Measurements from ENCODE around the gene POU2F2. TPM values are rescaled to one million over a fixed set of nuclear protein-coding genes. Genes with fewer than 3 reads are reported as not detected.

The POU2F2 gene
- total RNA-seq, 2 experiments from 2014 or later = 33.5 to 59.5 TPM

DNA sequence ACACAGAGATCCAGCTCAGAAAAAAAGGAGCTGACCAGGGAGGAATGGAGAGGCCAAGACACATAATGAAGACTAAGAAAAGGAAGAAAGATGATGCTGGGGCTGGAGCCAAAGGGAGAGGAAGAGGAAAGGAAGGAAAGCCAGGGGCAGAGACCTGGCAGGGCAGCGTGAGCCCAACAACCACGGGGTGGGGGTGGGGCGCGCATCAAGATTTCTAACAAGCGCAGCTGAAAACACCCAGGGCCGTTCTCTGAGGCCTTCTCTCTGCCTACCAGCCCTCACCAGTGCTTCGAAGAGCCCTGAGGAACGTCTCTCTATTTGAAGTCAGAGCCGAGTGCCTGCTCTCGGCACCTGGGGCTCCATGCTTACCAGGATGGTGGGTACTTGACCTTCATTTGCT lies 23.6 kb upstream of the POU2F2 start:
- no TSS peak for BruUV-seq (replicated peaks)
- intact Hi-C loops (cut with micrococcal nuclease; ENCODE audit: unreplicated experiment) = loop anchor here (2.0 kb wide), 1 partner anchor 23 kb away; the partner anchor contains the start of gene POU2F2
- no peaks in the 10 kb centered on the region for H3K36me3 ChIP-seq (ENCODE audit: insufficient read depth, low read length)
- no peaks in the 10 kb centered on the region for H3K9me3 ChIP-seq (ENCODE audit: low read length)
- ChIA-PET CTCF (ENCODE audit: unreplicated experiment) (interaction anchor here (0.7 kb wide), 1 partner anchor 16 kb away, joined by 3 read pairs; no protein-coding TSS in a partner anchor), POLR2A (no interaction called here)
- H3K27ac ChIP-seq (ENCODE audit: low read depth, low read length, poor library complexity, severe bottlenecking) = no peak overlapping the region
- no peak overlapping the region for H3K4me2 ChIP-seq (ENCODE audit: low read length)
- no peaks in the 10 kb centered on the region for H3K79me2 ChIP-seq (ENCODE audit: insufficient read depth, low read depth, low read length)
- H2AFZ ChIP-seq (ENCODE audit: low read length) = no peak overlapping the region
- TF ChIP-seq, protein P1, sequence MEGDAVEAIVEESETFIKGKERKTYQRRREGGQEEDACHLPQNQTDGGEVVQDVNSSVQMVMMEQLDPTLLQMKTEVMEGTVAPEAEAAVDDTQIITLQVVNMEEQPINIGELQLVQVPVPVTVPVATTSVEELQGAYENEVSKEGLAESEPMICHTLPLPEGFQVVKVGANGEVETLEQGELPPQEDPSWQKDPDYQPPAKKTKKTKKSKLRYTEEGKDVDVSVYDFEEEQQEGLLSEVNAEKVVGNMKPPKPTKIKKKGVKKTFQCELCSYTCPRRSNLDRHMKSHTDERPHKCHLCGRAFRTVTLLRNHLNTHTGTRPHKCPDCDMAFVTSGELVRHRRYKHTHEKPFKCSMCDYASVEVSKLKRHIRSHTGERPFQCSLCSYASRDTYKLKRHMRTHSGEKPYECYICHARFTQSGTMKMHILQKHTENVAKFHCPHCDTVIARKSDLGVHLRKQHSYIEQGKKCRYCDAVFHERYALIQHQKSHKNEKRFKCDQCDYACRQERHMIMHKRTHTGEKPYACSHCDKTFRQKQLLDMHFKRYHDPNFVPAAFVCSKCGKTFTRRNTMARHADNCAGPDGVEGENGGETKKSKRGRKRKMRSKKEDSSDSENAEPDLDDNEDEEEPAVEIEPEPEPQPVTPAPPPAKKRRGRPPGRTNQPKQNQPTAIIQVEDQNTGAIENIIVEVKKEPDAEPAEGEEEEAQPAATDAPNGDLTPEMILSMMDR (conservative IDR thresholded peaks at IDR 0.05; ENCODE audit: low read length) = no peak
- no peak for TF ChIP-seq EZH2phosphoT487 (IDR thresholded peaks at IDR 0.05; ENCODE audit: borderline replicate concordance, low read depth, low read length)
- no peaks in the 10 kb centered on the region for H3K9me2 ChIP-seq (ENCODE audit: insufficient read depth, low read length)
- H4K20me1 ChIP-seq (ENCODE audit: insufficient read depth, low read length) = no peaks in the 10 kb centered on the region
- H3K4me3 ChIP-seq (ENCODE audit: low read depth, low read length, poor library complexity, severe bottlenecking) = no peak overlapping the region
- peaks cover 16% of the 10 kb centered on the region for H3K4me1 ChIP-seq (ENCODE audit: insufficient read depth, low read length, poor library complexity, severe bottlenecking)
- no peak for DNase-seq (ENCODE audit: low spot score)

GRCh38 chr19:42154471-42155323 lies 22.5 kb upstream of the POU2F2 start:
- no peaks in the 10 kb centered on the region for H3K36me3 ChIP-seq (ENCODE audit: insufficient read depth, low read length)
- peak; percentile 62 for DNase-seq (ENCODE audit: low spot score)
- H2AFZ ChIP-seq (ENCODE audit: low read length) = 0 out of 2 replicates have a peak overlapping the region, but pooled peaks have one; percentile 33
- no peaks in the 10 kb centered on the region for H3K9me3 ChIP-seq (ENCODE audit: low read length)
- TF ChIP-seq, protein P1 (conservative IDR thresholded peaks at IDR 0.05; ENCODE audit: low read length) = no peak
- TF ChIP-seq EZH2phosphoT487 (IDR thresholded peaks at IDR 0.05; ENCODE audit: borderline replicate concordance, low read depth, low read length) = no peak
- H3K4me2 ChIP-seq (ENCODE audit: low read length) = peak overlapping the region; percentile 51
- H3K4me3 ChIP-seq (ENCODE audit: low read depth, low read length, poor library complexity, severe bottlenecking) = no peak overlapping the region
- intact Hi-C loops (cut with micrococcal nuclease; ENCODE audit: unreplicated experiment) = loop anchor here (2.0 kb wide), 1 partner anchor 22 kb away; the partner anchor contains the start of gene POU2F2
- H3K4me1 ChIP-seq (ENCODE audit: insufficient read depth, low read length, poor library complexity, severe bottlenecking) = peaks cover 16% of the 10 kb centered on the region
- no peaks in the 10 kb centered on the region for H3K79me2 ChIP-seq (ENCODE audit: insufficient read depth, low read depth, low read length)
- H3K27ac ChIP-seq (ENCODE audit: low read depth, low read length, poor library complexity, severe bottlenecking) = peak overlapping the region; percentile 21
- no TSS peak for BruUV-seq (replicated peaks)
- CTCF ChIA-PET (ENCODE audit: unreplicated experiment) = no interaction called here
- no peaks in the 10 kb centered on the region for H4K20me1 ChIP-seq (ENCODE audit: insufficient read depth, low read length)
- H3K9me2 ChIP-seq (ENCODE audit: insufficient read depth, low read length) = no peaks in the 10 kb centered on the region
- POLR2A ChIA-PET = interaction anchor here (0.6 kb wide), 1 partner anchor 9 kb away, joined by 4 read pairs; no protein-coding TSS in a partner anchor

Data from OCI-LY7 (cell line).